IMR-90 (cell line): Measurements from ENCODE around the gene RPRML. TPM values are rescaled to one million over a fixed set of nuclear protein-coding genes. Genes with fewer than 3 reads are reported as not detected.

Source experiments
- ATAC-seq: fragments of 200-7000 bp; cut with Tn5 transposase; 2 replicates; pipeline ENCODE4 v1.9.1; 2020; ENCODE audit warnings: low read depth, mild to moderate bottlenecking, moderate library complexity
- BruUV-seq: library from RNA; stranded (reverse); fragments of 400-500 nt; replicated peaks from 2 replicates; lab custom pipeline; 2021; lab: Mats Ljungman, UMichigan
- CTCF ChIA-PET: fragments of 300-600 bp; formaldehyde crosslinking; extraction: SDS; loops from one replicate; lab custom pipeline; 2021; ENCODE audit warnings: antibody characterized with exemption; lab: Yijun Ruan, JAX
- POLR2A ChIA-PET: fragments of 300-600 bp; sonication (Branson Sonifier 250); formaldehyde crosslinking; loops from one replicate; lab custom pipeline; 2022; ENCODE audit warnings: antibody characterized with exemption; ENCODE audit not compliant: unreplicated experiment; lab: Charles Lee
- DNase-seq: peaks from one replicate; pipeline ENCODE4 v3.0.0; 2013
- H2AFZ ChIP-seq: replicated peaks from 2 replicates; pipeline ENCODE3; 2013; ENCODE audit warnings: low read length, mild to moderate bottlenecking; ENCODE audit not compliant: poor library complexity
- H2AK5ac ChIP-seq: 2 replicates; pipeline ENCODE4 v1.6.1; 2013; ENCODE audit warnings: low read depth, low read length, inconsistent platforms
- H2AK9ac ChIP-seq: replicated peaks from 2 replicates; pipeline ENCODE3; 2013; ENCODE audit warnings: mild to moderate bottlenecking, low read depth, low read length, moderate library complexity; ENCODE audit not compliant: poor library complexity
- H2BK120ac ChIP-seq: 2 replicates; pipeline ENCODE4 v1.6.1; 2013; ENCODE audit warnings: low read depth, low read length, inconsistent platforms
- H2BK15ac ChIP-seq: 3 replicates; pipeline ENCODE4 v1.6.1; 2013; ENCODE audit warnings: low read depth, low read length, inconsistent platforms
- H2BK20ac ChIP-seq: 2 replicates; pipeline ENCODE4 v1.6.1; 2013; ENCODE audit warnings: low read depth, mild to moderate bottlenecking, inconsistent platforms, low read length, moderate library complexity
- H2BK5ac ChIP-seq: 2 replicates; pipeline ENCODE4 v1.6.1; 2013; ENCODE audit warnings: mild to moderate bottlenecking, low read depth, low read length, inconsistent platforms; ENCODE audit not compliant: poor library complexity, severe bottlenecking
- H3K14ac ChIP-seq: replicated peaks from 2 replicates; pipeline ENCODE4 v1.6.1; 2013; ENCODE audit warnings: low read depth, low read length, inconsistent platforms
- H3K18ac ChIP-seq: 2 replicates; pipeline ENCODE4 v1.6.1; 2013; ENCODE audit warnings: low read depth, low read length, control low read depth
- H3K23ac ChIP-seq: 2 replicates; pipeline ENCODE4 v1.6.1; 2013; ENCODE audit warnings: low read depth, low read length, inconsistent platforms
- H3K27ac ChIP-seq: 2 replicates; pipeline ENCODE4 v1.5.1; 2013; ENCODE audit warnings: mild to moderate bottlenecking, control low read depth, low read length; ENCODE audit not compliant: insufficient read depth
- H3K27me3 ChIP-seq: 2 replicates; pipeline ENCODE4 v1.6.1; 2013; ENCODE audit warnings: low read length; ENCODE audit not compliant: control insufficient read depth, insufficient read depth
- H3K36me3 ChIP-seq: 2 replicates; pipeline ENCODE4 v1.6.1; 2013; ENCODE audit warnings: low read length, mixed read lengths; ENCODE audit not compliant: control insufficient read depth, insufficient read depth
- H3K4ac ChIP-seq: 2 replicates; pipeline ENCODE4 v1.6.1; 2013; ENCODE audit warnings: low read depth, low read length, inconsistent platforms
- H3K4me1 ChIP-seq: 2 replicates; pipeline ENCODE4 v1.6.1; 2013; ENCODE audit warnings: low read length, mixed read lengths; ENCODE audit not compliant: control insufficient read depth, insufficient read depth
- H3K4me2 ChIP-seq: 2 replicates; pipeline ENCODE4 v1.6.1; 2013; ENCODE audit warnings: low read depth, mild to moderate bottlenecking, control low read depth, low read length, moderate library complexity
- H3K4me3 ChIP-seq: 2 replicates; pipeline ENCODE4 v1.5.1; 2013; ENCODE audit warnings: low read depth, mild to moderate bottlenecking, control low read depth, low read length, moderate library complexity; ENCODE audit not compliant: insufficient read depth
- H3K56ac ChIP-seq: 2 replicates; pipeline ENCODE4 v1.6.1; 2013; ENCODE audit warnings: low read length, inconsistent platforms; ENCODE audit not compliant: insufficient read depth; ENCODE audit errors: extremely low read depth
- H3K79me1 ChIP-seq, 2 experiments: 2 replicates each; pipeline ENCODE4 v1.6.1; 2013; ENCODE audit warnings: low read length in 2 of 2, inconsistent platforms in 1 of 2, low read depth in 1 of 2
- H3K9ac ChIP-seq: 2 replicates; pipeline ENCODE4 v1.6.1; 2013; ENCODE audit warnings: low read depth, low read length, control low read depth
- H3K9me1 ChIP-seq: 2 replicates; pipeline ENCODE4 v1.6.1; 2013; ENCODE audit warnings: low read length, inconsistent platforms; ENCODE audit not compliant: insufficient read depth
- H3K9me3 ChIP-seq: 2 replicates; pipeline ENCODE4 v1.6.1; 2013; ENCODE audit warnings: low read length; ENCODE audit not compliant: control insufficient read depth, insufficient read depth
- H4K20me1 ChIP-seq: 2 replicates; pipeline ENCODE4 v1.6.1; 2013; ENCODE audit warnings: low read length, inconsistent platforms; ENCODE audit not compliant: insufficient read depth
- H4K5ac ChIP-seq: 2 replicates; pipeline ENCODE4 v1.6.1; 2013; ENCODE audit warnings: mild to moderate bottlenecking, low read depth, low read length, control low read depth
- H4K8ac ChIP-seq, 2 experiments: 2 replicates each; pipeline ENCODE4 v1.6.1; 2013; ENCODE audit warnings: low read depth in 2 of 2, low read length in 2 of 2, control low read depth in 1 of 2, inconsistent platforms in 1 of 2
- H4K91ac ChIP-seq: 2 replicates; pipeline ENCODE4 v1.6.1; 2013; ENCODE audit warnings: low read depth, low read length, inconsistent platforms; ENCODE audit not compliant: insufficient read depth
- POLR2A ChIP-seq: IDR thresholded peaks from 2 replicates; pipeline ENCODE4 v1.6.1; 2012; ENCODE audit warnings: mild to moderate bottlenecking, low read depth, low read length
- RAD21 ChIP-seq: IDR thresholded peaks from 2 replicates; pipeline ENCODE4 v1.6.1; 2012; ENCODE audit warnings: low read length, improper control_type of control experiment
- RCOR1 ChIP-seq: IDR thresholded peaks from 2 replicates; pipeline ENCODE4 v1.6.1; 2012; ENCODE audit warnings: mild to moderate bottlenecking, low read length, improper control_type of control experiment; ENCODE audit not compliant: insufficient replicate concordance
- WGBS, 2 experiments: methylation state at CpG; one replicate each; pipeline versions ENCODE4 v1.1.5 to v1.1.7; 2013; ENCODE audit warnings: missing lambda C conversion rate in 2 of 2; ENCODE audit not compliant: insufficient read length in 1 of 2; ENCODE audit errors: extremely low coverage in 2 of 2; 5-methylcytosine and 5-hydroxymethylcytosine counted together
- dilution Hi-C: fragments of 300-500 bp; cut with HindIII; formaldehyde crosslinking; loops from one replicate; pipeline ENCODE4 v1.14.3; 2018; ENCODE audit warnings: low sequenced_read_pairs; ENCODE audit not compliant: unreplicated experiment
- in situ Hi-C: fragments of 300-500 bp; cut with MboI; formaldehyde crosslinking; loops from 3 replicates; pipeline ENCODE4 v1.14.3; 2019; ENCODE audit warnings: low sequenced_read_pairs, inconsistent platforms, mixed read lengths
- intact Hi-C: fragments of 100-400 bp; cut with micrococcal nuclease; formaldehyde crosslinking; loops from 2 replicates; pipeline ENCODE4 v1.10.0; 2022
- polyA plus RNA-seq, 3 experiments: library from polyadenylated mRNA; depleted of rRNA; stranded (reverse); fragments of >200 nt; gene quantifications; 2 replicates each; pipeline ENCODE4 v1.2.3, GENCODE V29; 2012; ENCODE audit warnings: low replicate concordance in 1 of 3
- total RNA-seq: library from RNA; depleted of rRNA; stranded (reverse); fragments of >200 nt; gene quantifications from 2 replicates; pipeline ENCODE4 v1.2.3, GENCODE V29; 2012

Gene RPRML
- total and polyA plus RNA-seq, 2 of the 4 experiments (the other 2 are of a cell fraction), result not detected

GRCh38 chr17:46995841-46996571, 17.0 kb upstream of the RPRML start:
- ATAC-seq, result peak; percentile 35; the same call in 1 of the 2 replicates
- POLR2A ChIA-PET, result interaction anchor here (1.1 kb wide), 1 partner anchor 9 kb away, joined by 4 read pairs; no protein-coding TSS in a partner anchor

More at GRCh38 chr17:46995841-46996571, 17.0 kb upstream of the RPRML start:
- Histone ChIP-seq H4K91ac (no peak overlapping the region), H2BK5ac (no peak overlapping the region), H2AK5ac (no peak overlapping the region), H2AFZ (no peak overlapping the region), H3K27ac (no peak overlapping the region), H4K8ac (no peak overlapping the region), H3K4me3 (no peak overlapping the region), H3K14ac (no peak overlapping the region), H3K36me3 (no peaks in the 10 kb centered on the region), H3K9me3 (no peaks in the 10 kb centered on the region), H3K4me2 (no peak overlapping the region), H4K5ac (no peak overlapping the region), H3K18ac (no peak overlapping the region), H2BK120ac (no peak overlapping the region), H3K4me1 (no peaks in the 10 kb centered on the region), H2BK15ac (no peak overlapping the region), H3K9ac (no peak overlapping the region), H2AK9ac (no peak overlapping the region), H3K23ac (no peak overlapping the region), H3K56ac (no peak overlapping the region), H3K4ac (no peak overlapping the region), H3K9me1 (no peaks in the 10 kb centered on the region), H3K79me1 (no peaks in the 10 kb centered on the region), H2BK20ac (no peak overlapping the region), H4K20me1 (no peaks in the 10 kb centered on the region), H3K27me3 (peaks cover 2% of the 10 kb centered on the region; the same call in 1 of the 2 replicates)
- intact Hi-C loops (no loop called here), in situ Hi-C loops (no loop called here), dilution Hi-C loops (no loop called here)
- peak; percentile 59 for DNase-seq
- CTCF ChIA-PET, result no interaction called here
- no TSS peak for BruUV-seq
- WGBS, 2 experiments, result no CpG with 5 or more reads among the region's 4 CpGs
- no peak for TF ChIP-seq POLR2A
- TF ChIP-seq RCOR1, result no peak
- no peak for TF ChIP-seq RAD21
